Spinal cord (tissue), 10 donors: Measurements from ENCODE around the gene STAG1. TPM values are rescaled to one million over a fixed set of nuclear protein-coding genes. Genes with fewer than 3 reads are reported as not detected.
"Not testable (repeated sequence)": the region's sequence is repeated elsewhere in the genome, so short reads cannot be mapped to it uniquely, and the experiment has no call there.

Experiments
- DNase-seq, 6 donors: peaks; one replicate each; pipeline versions ENCODE4 v3.0.0 to v3.0.0-alpha.2; 2013 to 2015; ENCODE audit warnings: low spot score in 6 of 6, low read depth in 4 of 6
- H3K27ac ChIP-seq: one replicate; pipeline ENCODE4 v1.5.1; 2013; ENCODE audit warnings: low read depth, low read length, control low read depth
- H3K27me3 ChIP-seq: one replicate; pipeline ENCODE4 v1.6.1; 2013; ENCODE audit warnings: low read length; ENCODE audit not compliant: control insufficient read depth, insufficient read depth
- H3K36me3 ChIP-seq: one replicate; pipeline ENCODE4 v1.6.1; 2013; ENCODE audit warnings: low read length; ENCODE audit not compliant: control insufficient read depth, insufficient read depth
- H3K4me1 ChIP-seq: one replicate; pipeline ENCODE4 v1.6.1; 2013; ENCODE audit warnings: low read length; ENCODE audit not compliant: control insufficient read depth, insufficient read depth
- H3K4me3 ChIP-seq: one replicate; pipeline ENCODE4 v1.5.1; 2013; ENCODE audit warnings: low read depth, low read length, control low read depth
- H3K9me3 ChIP-seq: one replicate; pipeline ENCODE4 v1.6.1; 2013; ENCODE audit warnings: low read length; ENCODE audit not compliant: control insufficient read depth, insufficient read depth
- WGBS: methylation state at CpG from one replicate; pipeline ENCODE4 v1.1.5; 2013; ENCODE audit warnings: missing lambda C conversion rate; ENCODE audit not compliant: insufficient coverage; 5-methylcytosine and 5-hydroxymethylcytosine counted together
- polyA plus RNA-seq, 2 donors: library from polyadenylated mRNA; unstranded; fragments of 120-200 nt; gene quantifications; one replicate each; pipeline ENCODE4 v1.2.1, GENCODE V29; 2013; ENCODE audit not compliant: insufficient read length in 2 of 2
- total RNA-seq, 2 donors: library from RNA; depleted of rRNA in 1 of 2; stranded (reverse); fragments of 120-200 nt in 1 of 2; fragments of >200 nt in 1 of 2; gene quantifications; one replicate each; pipeline versions ENCODE4 v1.2.3 to v1.2.4, GENCODE V29; 2013 to 2014
- donor health status: healthy.

The STAG1 gene
- total and polyA plus RNA-seq, 4 donors, result 24.8 to 77.4 (median 45.0) TPM

GRCh38 chr3:136667081-136667480 lies 85.1 kb downstream of the STAG1 start:
- Histone ChIP-seq H3K4me1 (no peaks in the 10 kb centered on the region), H3K9me3 (no peaks in the 10 kb centered on the region), H3K27me3 (no peaks in the 10 kb centered on the region), H3K27ac (no peak overlapping the region), H3K36me3 (no peaks in the 10 kb centered on the region), H3K4me3 (no peak overlapping the region)
- no peak for DNase-seq
- WGBS, result no CpG with 5 or more reads among the region's 2 CpGs

GRCh38 chr3:136666301-136666700 lies 85.9 kb downstream of the STAG1 start:
- WGBS, result no CpG with 5 or more reads among the region's 6 CpGs
- DNase-seq, result not testable (repeated sequence)

DNA sequence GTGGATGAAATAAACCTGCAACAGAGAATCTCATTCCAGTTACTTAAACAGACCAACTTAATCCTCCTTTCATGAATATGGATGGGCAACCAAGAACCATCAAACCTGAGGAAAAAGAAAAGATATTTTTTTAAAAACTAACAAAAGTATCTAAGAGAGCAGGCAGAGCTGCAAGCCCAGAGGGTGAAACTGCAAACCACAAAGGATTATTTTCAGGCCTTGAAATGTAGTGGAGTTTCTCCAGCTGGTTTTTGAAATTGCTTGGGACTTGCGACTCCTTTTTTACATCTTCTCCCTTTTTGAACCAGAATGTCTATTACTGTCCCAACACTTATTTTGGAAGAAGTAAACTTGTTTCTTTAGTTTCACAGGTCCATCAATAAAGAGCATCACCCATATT lies 87.4 kb downstream of the STAG1 start:
- H3K4me3 ChIP-seq, result no peak overlapping the region
- no peaks in the 10 kb centered on the region for H3K27me3 ChIP-seq
- no peaks in the 10 kb centered on the region for H3K9me3 ChIP-seq
- H3K27ac ChIP-seq, result no peak overlapping the region
- DNase-seq, result no peak
- H3K4me1 ChIP-seq, result peaks cover 4% of the 10 kb centered on the region
- WGBS, result no CpG with 5 or more reads among the region's 1 CpG
- no peaks in the 10 kb centered on the region for H3K36me3 ChIP-seq

More at GRCh38 chr3:136666301-136666700, 85.9 kb downstream of the STAG1 start:
- not testable (repeated sequence) for H3K27ac ChIP-seq, H3K4me1 ChIP-seq, H3K27me3 ChIP-seq, H3K36me3 ChIP-seq, H3K9me3 ChIP-seq, H3K4me3 ChIP-seq

DNA sequence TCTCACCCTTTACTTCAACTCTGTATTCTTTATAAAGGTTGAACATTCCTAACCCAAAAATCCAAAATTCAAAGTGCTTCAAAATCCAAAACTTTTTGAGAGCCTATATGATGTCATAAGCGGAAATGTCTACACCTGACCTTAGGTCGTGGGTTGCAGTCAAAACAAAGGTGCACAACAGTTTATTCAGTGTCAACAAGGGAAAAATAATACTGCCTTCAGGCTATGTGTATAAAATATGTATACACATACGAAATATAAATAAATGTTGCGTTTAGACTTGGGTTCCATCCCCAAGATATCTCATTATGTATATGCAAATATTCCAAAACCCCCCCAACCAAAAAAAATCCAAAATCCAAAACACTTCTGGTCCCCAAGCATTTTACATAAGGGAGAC lies 90.9 kb downstream of the STAG1 start:
- no CpG with 5 or more reads among the region's 4 CpGs for WGBS

DNA sequence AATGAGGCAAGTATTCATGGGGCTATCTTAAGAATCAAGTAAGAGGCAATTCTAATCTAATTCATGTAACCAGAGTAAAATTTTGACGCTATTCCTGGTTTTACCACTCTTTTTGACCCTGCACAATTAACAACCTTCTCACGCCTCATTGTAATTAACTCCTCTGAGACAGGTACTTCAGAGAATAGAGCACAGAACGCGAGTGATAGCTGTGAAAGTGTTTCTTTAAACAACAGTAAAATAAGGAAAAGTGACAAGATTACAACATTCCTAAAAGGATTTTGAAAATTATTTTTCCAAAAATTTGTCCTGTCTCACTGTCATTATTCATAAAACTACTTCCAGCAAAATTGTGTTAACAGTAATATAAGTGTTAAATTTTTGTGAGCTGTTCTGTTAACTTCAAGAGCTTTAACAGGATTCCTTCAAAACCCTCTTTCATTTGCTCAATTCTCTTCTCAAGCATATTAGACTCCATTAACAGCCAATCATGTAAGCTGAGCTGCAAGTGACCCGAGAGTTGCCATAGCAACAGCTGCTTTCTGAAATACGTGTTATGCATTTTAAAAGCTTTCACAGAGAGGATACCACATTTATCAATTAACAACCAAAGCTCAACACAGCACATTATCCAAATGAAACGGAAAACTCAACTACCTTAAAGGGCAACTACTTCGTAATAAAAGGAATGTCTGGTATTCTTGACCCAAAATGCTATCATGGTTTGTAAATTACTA lies 93.1 kb downstream of the STAG1 start:
- peak; percentile 75 to 98 (median 86) for DNase-seq
- Histone ChIP-seq H3K36me3 (no peaks in the 10 kb centered on the region), H3K4me3 (peak overlapping the region; percentile 36), H3K9me3 (peaks cover 9% of the 10 kb centered on the region), H3K27ac (peak overlapping the region; percentile 84), H3K4me1 (peaks cover 10% of the 10 kb centered on the region), H3K27me3 (no peaks in the 10 kb centered on the region)
- 17% methylated on average over 1 of the region's 8 CpGs for WGBS

More for the DNA sequence above, 90.9 kb downstream of the STAG1 start:
- Histone ChIP-seq H3K4me3 (no peak overlapping the region), H3K27me3 (no peaks in the 10 kb centered on the region), H3K36me3 (no peaks in the 10 kb centered on the region), H3K4me1 (peaks cover 10% of the 10 kb centered on the region), H3K27ac (no peak overlapping the region), H3K9me3 (no peaks in the 10 kb centered on the region)
- no peak for DNase-seq

DNA sequence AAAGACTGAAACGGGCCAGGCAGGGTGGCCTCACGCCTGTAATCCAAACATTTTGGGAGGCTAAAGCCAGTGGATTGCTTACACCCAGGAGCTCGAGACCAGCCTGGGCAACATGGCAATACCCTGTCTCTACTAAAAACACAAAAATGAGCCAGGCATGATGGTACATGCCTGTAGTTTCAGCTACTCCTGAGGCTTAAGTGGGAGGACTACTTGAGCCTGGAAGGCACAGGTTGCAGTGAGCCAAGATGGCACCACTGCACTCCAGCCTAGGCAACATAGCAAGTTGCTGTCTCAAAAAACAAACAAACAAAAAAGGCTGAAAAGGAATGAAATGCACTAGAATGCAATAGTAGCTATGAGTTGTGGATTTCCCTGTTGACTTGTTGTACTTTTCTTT lies 94.7 kb downstream of the STAG1 start:
- H3K4me1 ChIP-seq, result peaks cover 10% of the 10 kb centered on the region
- peak overlapping the region; percentile 84 for H3K27ac ChIP-seq
- no peaks in the 10 kb centered on the region for H3K27me3 ChIP-seq
- DNase-seq, result no peak
- 76% methylated on average over 3 of the region's 3 CpGs for WGBS
- H3K4me3 ChIP-seq, result no peak overlapping the region
- H3K36me3 ChIP-seq, result no peaks in the 10 kb centered on the region
- peaks cover 14% of the 10 kb centered on the region for H3K9me3 ChIP-seq

- no peaks in the 10 kb centered on the region for H3K36me3 ChIP-seq
- H3K27ac ChIP-seq, result no peak overlapping the region
- H3K4me1 ChIP-seq, result peaks cover 7% of the 10 kb centered on the region
- no peak for DNase-seq
- H3K9me3 ChIP-seq, result peaks cover 14% of the 10 kb centered on the region
- no peak overlapping the region for H3K4me3 ChIP-seq
- no peaks in the 10 kb centered on the region for H3K27me3 ChIP-seq
Measured at GRCh38 chr3:136653628-136654027, 98.5 kb downstream of the STAG1 start.

GRCh38 chr3:136651581-136651980 lies 100.6 kb downstream of the STAG1 start:
- H3K4me1 ChIP-seq, result no peaks in the 10 kb centered on the region
- no CpG with 5 or more reads among the region's 2 CpGs for WGBS
- DNase-seq, result no peak
- H3K9me3 ChIP-seq, result peaks cover 14% of the 10 kb centered on the region
- H3K36me3 ChIP-seq, result no peaks in the 10 kb centered on the region
- no peak overlapping the region for H3K27ac ChIP-seq
- H3K27me3 ChIP-seq, result no peaks in the 10 kb centered on the region
- no peak overlapping the region for H3K4me3 ChIP-seq

DNA sequence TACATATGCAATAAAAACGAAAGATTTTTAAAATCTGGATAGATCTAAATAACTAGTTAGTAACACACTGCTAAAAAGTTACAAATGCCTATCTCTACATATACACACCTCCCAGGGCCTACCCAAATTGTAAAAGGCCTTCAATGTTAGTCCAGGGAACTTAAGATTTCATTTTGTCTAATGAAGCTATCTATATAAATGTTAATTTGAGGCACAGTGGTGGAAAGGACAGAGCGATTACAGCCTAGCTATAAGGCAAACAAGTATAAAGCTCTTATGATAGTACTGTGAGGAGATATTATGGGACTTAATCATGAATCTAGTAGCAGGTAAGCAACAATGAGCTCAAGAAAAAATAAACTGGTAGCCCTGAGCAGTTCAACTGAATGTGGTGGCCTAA lies 101.7 kb downstream of the STAG1 start:
- Histone ChIP-seq H3K9me3 (peaks cover 14% of the 10 kb centered on the region), H3K27ac (no peak overlapping the region), H3K36me3 (no peaks in the 10 kb centered on the region), H3K4me1 (no peaks in the 10 kb centered on the region), H3K27me3 (no peaks in the 10 kb centered on the region), H3K4me3 (no peak overlapping the region)
- WGBS, result no CpG with 5 or more reads among the region's 2 CpGs
- peak in 1 of 6 donors; percentile 76 for DNase-seq

DNA sequence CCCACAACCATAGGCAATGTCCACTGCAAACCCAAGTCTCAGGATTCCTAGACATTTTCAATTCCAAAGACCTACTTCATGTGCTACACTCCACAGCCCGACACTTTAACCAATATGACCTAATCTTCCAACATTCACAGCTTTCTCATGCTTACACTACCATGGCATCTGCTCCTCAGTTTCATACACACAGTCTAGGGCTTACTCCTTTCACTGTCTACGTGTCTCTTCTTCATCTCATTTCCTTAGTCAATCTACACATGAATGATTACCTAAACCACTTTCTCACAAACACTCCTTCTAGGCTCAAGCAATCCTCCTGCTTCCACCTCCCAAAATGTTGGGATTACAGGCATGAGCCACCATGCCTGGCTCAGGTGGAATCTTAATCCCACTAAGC lies 106.3 kb downstream of the STAG1 start:
- Histone ChIP-seq H3K27me3 (no peaks in the 10 kb centered on the region), H3K4me1 (no peaks in the 10 kb centered on the region), H3K27ac (no peak overlapping the region), H3K36me3 (no peaks in the 10 kb centered on the region), H3K9me3 (no peaks in the 10 kb centered on the region), H3K4me3 (no peak overlapping the region)
- no peak for DNase-seq
- WGBS, result 97% methylated on average over 2 of the region's 2 CpGs
